GM12878 (cell line): Measurements from ENCODE around the gene ABHD17C. TPM values are rescaled to one million over a fixed set of nuclear protein-coding genes. Genes with fewer than 3 reads are reported as not detected.

Experiments used
- ATAC-seq: fragments of 200-7000 bp; cut with Tn5 transposase; 3 replicates; pipeline ENCODE4 v1.9.1; 2020; ENCODE audit warnings: mild to moderate bottlenecking, moderate library complexity
- BruUV-seq: library from RNA; stranded (reverse); fragments of 400-500 nt; replicated peaks from 2 replicates; lab custom pipeline; 2021; lab: Mats Ljungman, UMichigan
- CTCF ChIA-PET: fragments of 300-600 bp; sonication (Branson Sonifier 250); formaldehyde crosslinking; extraction: SDS; loops from one replicate; lab custom pipeline; 2021; ENCODE audit warnings: inconsistent platforms; lab: Yijun Ruan, JAX
- POLR2A ChIA-PET: fragments of 350-600 bp; formaldehyde crosslinking; extraction: SDS; loops from one replicate; lab custom pipeline; 2021; ENCODE audit warnings: inconsistent platforms; lab: Charles Lee
- RAD21 ChIA-PET: fragments of 300-600 bp; sonication (Branson Sonifier 250); formaldehyde crosslinking; loops from one replicate; lab custom pipeline; 2023; ENCODE audit warnings: antibody characterized with exemption; ENCODE audit not compliant: unreplicated experiment; lab: Charles Lee
- SMC1A ChIA-PET: fragments of 300-600 bp; sonication (Branson Sonifier 250); formaldehyde crosslinking; loops from one replicate; lab custom pipeline; 2023; ENCODE audit not compliant: unreplicated experiment, uncharacterized antibody; lab: Charles Lee
- DNase-seq: peaks from one replicate; pipeline ENCODE4 v3.0.0-alpha.2; 2011; ENCODE audit warnings: low read depth, low spot score
- FAIRE-seq: peaks from 3 replicates; lab custom pipeline; 2011; peaks lifted over from hg19 to GRCh38; lab: Jason Lieb, UNC
- H2AFZ ChIP-seq: 2 replicates; pipeline ENCODE4 v1.6.0; 2011; ENCODE audit warnings: low read depth, low read length, control low read depth; ENCODE audit not compliant: control insufficient read depth
- H3K27ac ChIP-seq: 2 replicates; pipeline ENCODE4 v1.5.1; 2011; ENCODE audit warnings: control low read depth; ENCODE audit not compliant: control insufficient read depth, insufficient read depth
- H3K27me3 ChIP-seq, 2 experiments: replicated peaks in 1 of 2; 2 replicates each; pipeline versions ENCODE4 v1.6.0 to v1.6.1; 2011; ENCODE audit warnings: low read length in 1 of 2; ENCODE audit not compliant: control insufficient read depth in 2 of 2, insufficient read depth in 2 of 2
- H3K36me3 ChIP-seq, 2 experiments: 2 replicates each; pipeline ENCODE4 v1.5.1; 2011; ENCODE audit warnings: low read length in 1 of 2; ENCODE audit not compliant: control insufficient read depth in 2 of 2, insufficient read depth in 2 of 2
- H3K4me1 ChIP-seq: 2 replicates; pipeline ENCODE4 v1.6.1; 2011; ENCODE audit warnings: mild to moderate bottlenecking, low read length, moderate library complexity, mixed read lengths; ENCODE audit not compliant: control insufficient read depth, insufficient read depth
- H3K4me2 ChIP-seq: 2 replicates; pipeline ENCODE4 v1.6.0; 2011; ENCODE audit warnings: control low read depth; ENCODE audit not compliant: control insufficient read depth, insufficient read depth
- H3K4me3 ChIP-seq: fragments of 200-600 bp; sonication (generic); 2 replicates; pipeline ENCODE4 v1.5.1; 2016
- H3K79me2 ChIP-seq: 2 replicates; pipeline ENCODE4 v1.6.0; 2011; ENCODE audit warnings: low read length; ENCODE audit not compliant: control insufficient read depth, insufficient read depth
- H3K9ac ChIP-seq: 2 replicates; pipeline ENCODE4 v1.8.0; 2011; ENCODE audit warnings: low read length, control low read depth, mixed read lengths; ENCODE audit not compliant: control insufficient read depth, insufficient read depth
- H3K9me3 ChIP-seq: replicated peaks from 3 replicates; pipeline ENCODE4 v1.5.1; 2011; ENCODE audit warnings: mild to moderate bottlenecking, low read length; ENCODE audit not compliant: control insufficient read depth, insufficient read depth
- H4K20me1 ChIP-seq: 2 replicates; pipeline ENCODE4 v1.6.0; 2011; ENCODE audit not compliant: control insufficient read depth, insufficient read depth
- EGR1 ChIP-seq, 2 experiments: IDR thresholded peaks; 1 replicate in 1 of 2; 2 replicates in 1 of 2; pipeline ENCODE4 v1.6.1; 2011 to 2012; ENCODE audit warnings: low read depth in 2 of 2, low read length in 2 of 2, borderline replicate concordance in 1 of 2, mild to moderate bottlenecking in 1 of 2, moderate library complexity in 1 of 2
- EZH2 ChIP-seq: IDR thresholded peaks from 2 replicates; pipeline ENCODE4 v1.6.1; 2012; ENCODE audit warnings: low read depth, mild to moderate bottlenecking, control low read depth, inconsistent platforms, low read length, borderline replicate concordance; ENCODE audit not compliant: control insufficient read depth
- FOXM1 ChIP-seq: IDR thresholded peaks from 2 replicates; pipeline ENCODE4 v1.6.1; 2012; ENCODE audit warnings: low read depth, mild to moderate bottlenecking, inconsistent platforms, low read length, moderate library complexity
- PAX5 ChIP-seq: IDR thresholded peaks from 2 replicates; pipeline ENCODE4 v1.6.1; 2011; ENCODE audit warnings: low read depth, low read length, borderline replicate concordance
- RUNX3 ChIP-seq: IDR thresholded peaks from 2 replicates; pipeline ENCODE4 v1.6.1; 2012; ENCODE audit warnings: low read length, inconsistent platforms
- SMC3 ChIP-seq: IDR thresholded peaks from 2 replicates; pipeline ENCODE4 v1.6.1; 2011; ENCODE audit warnings: low read length, improper control_type of control experiment, borderline replicate concordance
- SPI1 ChIP-seq: IDR thresholded peaks from 2 replicates; pipeline ENCODE4 v1.6.1; 2011; ENCODE audit warnings: low read depth, mild to moderate bottlenecking, low read length, moderate library complexity, borderline replicate concordance; ENCODE audit not compliant: insufficient read depth
- SREBF1 ChIP-seq: IDR thresholded peaks from 2 replicates; pipeline ENCODE4 v1.6.1; 2012; ENCODE audit warnings: mild to moderate bottlenecking, low read length
- ZNF217 ChIP-seq: fragments of 450-650 bp; IDR thresholded peaks from 2 replicates; pipeline ENCODE4 v1.6.1; 2017; ENCODE audit warnings: antibody characterized with exemption, mild to moderate bottlenecking
- WGBS: methylation state at CpG from one replicate; pipeline ENCODE4 v1.1.6; 2016; ENCODE audit warnings: low lambda C conversion rate; ENCODE audit not compliant: insufficient replicate concordance, insufficient coverage; ENCODE audit errors: missing lambda C conversion rate; 5-methylcytosine and 5-hydroxymethylcytosine counted together
- in situ Hi-C: fragments of 300-500 bp; cut with MboI; formaldehyde crosslinking; loops from 9 replicates; pipeline ENCODE4 v1.14.3; 2018; ENCODE audit warnings: mixed read lengths
- intact Hi-C: fragments of 100-400 bp; cut with micrococcal nuclease; formaldehyde crosslinking; loops from one replicate; pipeline ENCODE4 v1.14.2; 2022; ENCODE audit not compliant: unreplicated experiment
- polyA plus RNA-seq, 11 experiments: library from polyadenylated mRNA; depleted of rRNA in 4 of 11; unstranded in 6 of 11; stranded (reverse) in 5 of 11; fragments of >200 nt; fragmentation: Nextera tagmentation in 4 of 11; fragmentation: Illumina TruSeq in 1 of 11; extraction: Ambion mirVana in 4 of 11; extraction: Trizol in 1 of 11; gene quantifications; 1 replicate in 1 of 11; 2 replicates in 10 of 11; pipeline versions ENCODE4 v1.2.1 to v1.2.3, GENCODE V29; 2011 to 2016; ENCODE audit warnings: inconsistent platforms in 2 of 11, missing spikeins in 2 of 11, low read depth in 1 of 11
- total RNA-seq, 4 experiments: library from RNA; depleted of rRNA in 3 of 4; stranded (reverse); fragments of >200 nt in 3 of 4; fragmentation: Illumina TruSeq in 1 of 4; extraction: Trizol in 1 of 4; gene quantifications; 2 replicates each; pipeline versions ENCODE4 v1.2.1 to v1.2.3, GENCODE V29; 2013 to 2021
- TF ChIP-seq, protein P1 (sequence below): fragments of 450-650 bp; IDR thresholded peaks from 2 replicates; pipeline ENCODE4 v1.6.1; 2016; ENCODE audit warnings: mild to moderate bottlenecking, moderate library complexity, borderline replicate concordance

The ABHD17C gene
- total and polyA plus RNA-seq, 10 of the 15 experiments (the other 5 are each of a cell fraction or from before 2014, with no cell fraction given) = 0.92 to 11.4 (median 5.5) TPM

DNA sequence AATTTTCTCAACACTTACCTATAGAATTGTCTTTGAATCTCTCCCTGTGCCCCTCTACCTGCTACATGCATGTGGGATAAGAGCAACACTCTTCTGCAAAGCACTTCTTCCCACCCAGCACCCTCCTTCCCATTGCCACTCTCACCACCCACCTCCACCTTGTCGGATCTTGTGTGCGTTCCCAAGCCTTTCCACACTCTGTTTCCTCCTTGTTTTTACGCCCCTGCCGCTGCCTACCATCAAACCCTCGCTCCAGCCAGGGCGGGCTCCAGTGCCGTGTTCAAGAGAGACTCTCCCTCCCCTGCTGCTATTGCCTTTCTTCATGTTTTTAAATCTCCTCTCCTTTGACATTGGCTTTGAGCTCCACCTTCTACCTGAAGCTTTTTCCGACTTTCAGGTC lies 40.2 kb downstream of the ABHD17C start (continued):
- TF ChIP-seq SREBF1 = no peak
- TF ChIP-seq PAX5 = no peak
- no peak for TF ChIP-seq EZH2
- TF ChIP-seq ZNF217 = no peak

DNA sequence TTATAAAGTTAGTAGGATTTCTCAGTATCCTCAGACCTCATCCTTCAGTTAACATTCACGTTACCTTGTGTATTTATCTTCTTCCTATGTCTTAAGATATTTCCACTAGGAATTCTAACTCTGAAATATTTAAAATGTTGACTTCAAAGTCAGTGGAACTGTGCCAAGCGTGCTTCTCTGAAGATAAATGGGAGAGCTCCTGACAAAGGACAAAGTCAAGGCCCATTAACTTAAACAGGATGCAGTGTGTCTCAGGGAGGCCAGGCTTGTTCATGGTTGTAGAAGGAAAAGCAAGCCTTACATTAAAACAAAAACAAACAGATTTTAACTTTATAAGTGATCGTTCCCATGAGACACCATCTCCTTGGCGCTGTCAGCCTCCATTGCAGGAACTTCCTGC lies 41.5 kb downstream of the ABHD17C start:
- Histone ChIP-seq H3K9ac (no peak overlapping the region), H3K27me3 (no peaks in the 10 kb centered on the region), H3K36me3 (no peaks in the 10 kb centered on the region; a peak in 1 of 4 replicates), H3K9me3 (no peaks in the 10 kb centered on the region), H2AFZ (no peak overlapping the region), H3K4me1 (no peaks in the 10 kb centered on the region), H3K79me2 (no peaks in the 10 kb centered on the region), H3K27ac (no peak overlapping the region), H3K4me2 (no peak overlapping the region), H4K20me1 (no peaks in the 10 kb centered on the region), H3K4me3 (no peak overlapping the region)
- ATAC-seq = no peak
- ChIA-PET CTCF (no interaction called here), SMC1A (no interaction called here), POLR2A (no interaction called here), RAD21 (no interaction called here)
- no TSS peak for BruUV-seq
- TF ChIP-seq SMC3 (no peak), RUNX3 (no peak), EGR1 (IDR thresholded peaks at IDR 0.05; ENCODE audit: borderline replicate concordance in 1 of 2, low read depth in 2 of 2, low read length in 2 of 2) (no peak), SPI1 (no peak), FOXM1 (no peak), PAX5 (no peak)
- TF ChIP-seq, protein P1, sequence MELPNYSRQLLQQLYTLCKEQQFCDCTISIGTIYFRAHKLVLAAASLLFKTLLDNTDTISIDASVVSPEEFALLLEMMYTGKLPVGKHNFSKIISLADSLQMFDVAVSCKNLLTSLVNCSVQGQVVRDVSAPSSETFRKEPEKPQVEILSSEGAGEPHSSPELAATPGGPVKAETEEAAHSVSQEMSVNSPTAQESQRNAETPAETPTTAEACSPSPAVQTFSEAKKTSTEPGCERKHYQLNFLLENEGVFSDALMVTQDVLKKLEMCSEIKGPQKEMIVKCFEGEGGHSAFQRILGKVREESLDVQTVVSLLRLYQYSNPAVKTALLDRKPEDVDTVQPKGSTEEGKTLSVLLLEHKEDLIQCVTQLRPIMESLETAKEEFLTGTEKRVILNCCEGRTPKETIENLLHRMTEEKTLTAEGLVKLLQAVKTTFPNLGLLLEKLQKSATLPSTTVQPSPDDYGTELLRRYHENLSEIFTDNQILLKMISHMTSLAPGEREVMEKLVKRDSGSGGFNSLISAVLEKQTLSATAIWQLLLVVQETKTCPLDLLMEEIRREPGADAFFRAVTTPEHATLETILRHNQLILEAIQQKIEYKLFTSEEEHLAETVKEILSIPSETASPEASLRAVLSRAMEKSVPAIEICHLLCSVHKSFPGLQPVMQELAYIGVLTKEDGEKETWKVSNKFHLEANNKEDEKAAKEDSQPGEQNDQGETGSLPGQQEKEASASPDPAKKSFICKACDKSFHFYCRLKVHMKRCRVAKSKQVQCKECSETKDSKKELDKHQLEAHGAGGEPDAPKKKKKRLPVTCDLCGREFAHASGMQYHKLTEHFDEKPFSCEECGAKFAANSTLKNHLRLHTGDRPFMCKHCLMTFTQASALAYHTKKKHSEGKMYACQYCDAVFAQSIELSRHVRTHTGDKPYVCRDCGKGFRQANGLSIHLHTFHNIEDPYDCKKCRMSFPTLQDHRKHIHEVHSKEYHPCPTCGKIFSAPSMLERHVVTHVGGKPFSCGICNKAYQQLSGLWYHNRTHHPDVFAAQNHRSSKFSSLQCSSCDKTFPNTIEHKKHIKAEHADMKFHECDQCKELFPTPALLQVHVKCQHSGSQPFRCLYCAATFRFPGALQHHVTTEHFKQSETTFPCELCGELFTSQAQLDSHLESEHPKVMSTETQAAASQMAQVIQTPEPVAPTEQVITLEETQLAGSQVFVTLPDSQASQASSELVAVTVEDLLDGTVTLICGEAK = no peak
- intact Hi-C loops = no loop called here
- in situ Hi-C loops = no loop called here
- 44% methylated on average over 4 of the region's 4 CpGs for WGBS
- no peak for FAIRE-seq
- no peak for DNase-seq
